H1 (cell line): Measurements from ENCODE around the gene SLCO6A1. TPM values are rescaled to one million over a fixed set of nuclear protein-coding genes. Genes with fewer than 3 reads are reported as not detected.

Experiments
- RNF2 ChIP-seq: fragments of 200-900, 300-1000 bp; sonication (generic); IDR thresholded peaks from 2 replicates; pipeline ENCODE4 v1.7.1; 2016; ENCODE audit warnings: borderline replicate concordance, low read depth, mild to moderate bottlenecking, antibody characterized with exemption, low read length; ENCODE audit not compliant: poor library complexity, severe bottlenecking; ENCODE audit errors: missing control alignments
- polyA plus RNA-seq, 7 experiments: library from polyadenylated mRNA; depleted of rRNA in 3 of 7; stranded (reverse) in 5 of 7; unstranded in 2 of 7; fragments of >200 nt in 5 of 7; fragments of 200-250 nt in 2 of 7; gene quantifications; 1 replicate in 5 of 7; 2 replicates in 1 of 7; 4 replicates in 1 of 7; pipeline versions ENCODE4 v1.2.1 to v1.2.3, GENCODE V29; 2011 to 2013; ENCODE audit warnings: missing spikeins in 2 of 7, mixed read lengths in 2 of 7
- total RNA-seq: library from RNA; stranded (reverse); fragmentation: NEBNext Ultra II Directional; extraction: Animal tissue kit (Norgen Biotek cat#: 25700); gene quantifications from 2 replicates; pipeline ENCODE4 v1.2.1, GENCODE V29; 2021

The SLCO6A1 gene
- total and polyA plus RNA-seq, 2 of the 8 experiments (the other 6 are each of a cell fraction or from before 2014, with no cell fraction given), result 0.06 to 0.56 TPM

- TF ChIP-seq RNF2, result no peak
- TF ChIP-seq, all 59 proteins: peak for 0
Observed at GRCh38 chr5:102451082-102451481, 47.7 kb downstream of the SLCO6A1 start (continued).
